ENCODE measurements around the gene KCNQ1. TPM values are rescaled to one million over a fixed set of nuclear protein-coding genes. Genes with fewer than 3 reads are reported as not detected.
A peak's percentile ranks its signal among the peaks of the same experiment; 100 is the strongest.

The KCNQ1 gene
- total and polyA plus RNA-seq, 9 of the 15 experiments (the other 6 are each of a cell fraction or from before 2014, with no cell fraction given), result 0.44 TPM; not detected in 8

GRCh38 chr11:2540223-2540991 lies 95.6 kb downstream of the KCNQ1 start:
- no peak for DNase-seq (ENCODE audit: extremely low read depth in 1 of 4, low spot score in 3 of 4)
- BruUV-seq (replicated peaks), result no TSS peak
- intact Hi-C loops (cut with micrococcal nuclease) (no loop called here), in situ Hi-C loops (cut with MboI) (no loop called here)
- Histone ChIP-seq H3K9me1 (ENCODE audit: control insufficient read depth, insufficient read depth, low read length) (no peaks in the 10 kb centered on the region), H3K79me2 (ENCODE audit: control insufficient read depth, insufficient read depth, low read length) (no peaks in the 10 kb centered on the region), H3K4me3 (no peak overlapping the region), H3K4me2 (ENCODE audit: insufficient read depth, low read length) (no peak overlapping the region), H4K20me1 (replicated peaks; ENCODE audit: control insufficient read depth, insufficient read depth, low read length) (no peaks in the 10 kb centered on the region), H3K27me3 (ENCODE audit: control insufficient read depth in 2 of 2, insufficient read depth in 2 of 2, low read length in 2 of 2) (peaks cover 11 to 54% of the 10 kb centered on the region in 2 experiments; a peak in 4 of 5 replicates), H3K9ac (ENCODE audit: insufficient read depth in 1 of 2, low read depth in 2 of 2, low read length in 2 of 2) (no peak overlapping the region), H3K27ac (ENCODE audit: extremely low read depth, low read depth, low read length) (no peak overlapping the region), H2AFZ (ENCODE audit: low read depth, low read length) (no peak overlapping the region), H3K36me3 (ENCODE audit: control insufficient read depth, insufficient read depth, low read length) (no peaks in the 10 kb centered on the region), H3K4me1 (replicated peaks in 1 of 2; ENCODE audit: control insufficient read depth in 2 of 2, insufficient read depth in 2 of 2, low read length in 2 of 2) (peaks cover 0 to 30% of the 10 kb centered on the region in 2 experiments; a peak in 2 of 5 replicates), H3K9me3 (replicated peaks; ENCODE audit: control insufficient read depth, insufficient read depth, low read depth, low read length) (0 out of 2 replicates have a peak, but pooled peaks cover 2% of the 10 kb centered on the region)
- TF ChIP-seq OTX1 (CRISPR knock-in tag; IDR thresholded peaks at IDR 0.05) (no peak), ZNF347 (CRISPR knock-in tag; IDR thresholded peaks at IDR 0.05; ENCODE audit: low read depth) (no peak), ZNF444 (CRISPR knock-in tag; IDR thresholded peaks at IDR 0.05) (no peak)
- 11% methylated on average over 15 of the region's 16 CpGs for WGBS (ENCODE audit: insufficient coverage, low coverage, missing lambda C conversion rate)
- CTCF ChIA-PET (ENCODE audit: low intra/inter-chr PET ratio), result no interaction called here
- ATAC-seq, result no peak
- no peak for FAIRE-seq
- POLR2A ChIA-PET, result no interaction called here

DNA sequence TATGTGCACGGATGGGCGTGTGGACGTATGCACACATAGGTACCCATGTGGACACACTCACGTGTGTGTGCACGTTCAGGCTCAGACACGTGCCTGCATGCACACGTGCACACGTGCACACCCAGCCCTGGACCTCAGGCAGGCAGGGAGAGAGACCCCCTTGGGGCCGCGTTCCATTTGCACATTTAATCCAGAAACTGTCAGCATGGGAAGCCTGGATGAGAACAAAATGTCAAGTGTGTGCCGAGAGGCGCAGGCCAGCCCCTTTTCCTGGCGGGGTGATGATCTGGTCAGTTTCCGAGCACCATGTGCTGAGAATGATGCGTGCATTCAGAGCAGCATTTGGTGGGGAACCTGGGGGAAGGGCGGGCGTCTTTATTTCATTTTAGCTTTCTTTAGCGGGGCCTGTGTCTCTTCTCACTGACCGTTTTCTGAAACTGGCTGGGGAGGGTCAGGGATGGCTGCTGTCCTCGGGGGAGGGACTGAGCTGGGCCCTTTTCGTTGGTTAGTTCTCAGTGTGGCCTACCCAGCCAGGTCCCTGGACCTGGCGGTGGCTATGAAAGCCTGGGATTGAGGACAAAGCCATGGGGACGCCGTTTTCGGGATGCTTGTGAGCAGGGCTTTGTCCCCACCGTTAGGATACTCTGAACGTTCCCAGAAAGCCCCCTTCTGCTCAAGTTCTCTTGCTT lies 96.3 kb downstream of the KCNQ1 start:
- intact Hi-C loops (cut with micrococcal nuclease) (no loop called here), in situ Hi-C loops (cut with MboI) (no loop called here)
- peaks cover 11 to 49% of the 10 kb centered on the region in 2 experiments; a peak in 4 of 5 replicates for H3K27me3 ChIP-seq (ENCODE audit: control insufficient read depth in 2 of 2, insufficient read depth in 2 of 2, low read length in 2 of 2)
- ATAC-seq (no peak), FAIRE-seq (no peak), DNase-seq (ENCODE audit: extremely low read depth in 1 of 4, low spot score in 3 of 4) (no peak)
- H3K9me3 ChIP-seq (replicated peaks; ENCODE audit: control insufficient read depth, insufficient read depth, low read depth, low read length), result 0 out of 2 replicates have a peak, but pooled peaks cover 2% of the 10 kb centered on the region
- no peak overlapping the region for H3K4me3 ChIP-seq
- CTCF ChIA-PET (ENCODE audit: low intra/inter-chr PET ratio), result no interaction called here
- H4K20me1 ChIP-seq (replicated peaks; ENCODE audit: control insufficient read depth, insufficient read depth, low read length), result no peaks in the 10 kb centered on the region
- no peaks in the 10 kb centered on the region for H3K9me1 ChIP-seq (ENCODE audit: control insufficient read depth, insufficient read depth, low read length)
- H2AFZ ChIP-seq (ENCODE audit: low read depth, low read length), result no peak overlapping the region; the same call in 1 of the 2 replicates
- H3K27ac ChIP-seq (ENCODE audit: extremely low read depth, low read depth, low read length), result no peak overlapping the region
- H3K79me2 ChIP-seq (ENCODE audit: control insufficient read depth, insufficient read depth, low read length), result no peaks in the 10 kb centered on the region
- POLR2A ChIA-PET, result interaction anchor here (0.5 kb wide), 1 partner anchor 460 kb away, joined by 3 read pairs; no protein-coding TSS in a partner anchor
- no peak overlapping the region; a peak in 1 of 4 replicates for H3K9ac ChIP-seq (ENCODE audit: insufficient read depth in 1 of 2, low read depth in 2 of 2, low read length in 2 of 2)
- no peak overlapping the region for H3K4me2 ChIP-seq (ENCODE audit: insufficient read depth, low read length)
- 8% methylated on average over 27 of the region's 27 CpGs for WGBS (ENCODE audit: insufficient coverage, low coverage, missing lambda C conversion rate)
- no peaks in the 10 kb centered on the region for H3K36me3 ChIP-seq (ENCODE audit: control insufficient read depth, insufficient read depth, low read length)
- no TSS peak for BruUV-seq (replicated peaks)
- peaks cover 0 to 25% of the 10 kb centered on the region in 2 experiments; a peak in 2 of 5 replicates for H3K4me1 ChIP-seq (replicated peaks in 1 of 2; ENCODE audit: control insufficient read depth in 2 of 2, insufficient read depth in 2 of 2, low read length in 2 of 2)
- no peak for TF ChIP-seq SAFB (IDR thresholded peaks at IDR 0.05; ENCODE audit: borderline replicate concordance, low read depth, low read length)
- TF ChIP-seq, protein P1, sequence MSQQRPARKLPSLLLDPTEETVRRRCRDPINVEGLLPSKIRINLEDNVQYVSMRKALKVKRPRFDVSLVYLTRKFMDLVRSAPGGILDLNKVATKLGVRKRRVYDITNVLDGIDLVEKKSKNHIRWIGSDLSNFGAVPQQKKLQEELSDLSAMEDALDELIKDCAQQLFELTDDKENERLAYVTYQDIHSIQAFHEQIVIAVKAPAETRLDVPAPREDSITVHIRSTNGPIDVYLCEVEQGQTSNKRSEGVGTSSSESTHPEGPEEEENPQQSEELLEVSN (IDR thresholded peaks at IDR 0.05; ENCODE audit: borderline replicate concordance in 1 of 2, extremely low read depth in 1 of 2, insufficient read depth in 1 of 2, insufficient read length in 1 of 2, low read depth in 1 of 2, low read length in 1 of 2, poor library complexity in 1 of 2, severe bottlenecking in 1 of 2), result peak in 1 of 2 experiments; percentile 36
- no peak for TF ChIP-seq ARID3B (CRISPR knock-in tag; IDR thresholded peaks at IDR 0.05; ENCODE audit: borderline replicate concordance)
- no peak for TF ChIP-seq MECOM (CRISPR knock-in tag; IDR thresholded peaks at IDR 0.05)
- no peak for TF ChIP-seq TRIM25 (IDR thresholded peaks at IDR 0.05; ENCODE audit: borderline replicate concordance)
